Panc1 (cell line): ENCODE results near the gene TRAM2. TPM values are rescaled to one million over a fixed set of nuclear protein-coding genes. Genes with fewer than 3 reads are reported as not detected.
A peak's percentile ranks its signal among the peaks of the same experiment; 100 is the strongest.

ENCODE experiments used
- ATAC-seq: fragments of 200-7000 bp; cut with Tn5 transposase; 2 replicates; pipeline ENCODE4 v1.9.1; 2020; ENCODE audit warnings: mild to moderate bottlenecking, moderate library complexity
- BruUV-seq: library from RNA; stranded (reverse); fragments of 400-500 nt; replicated peaks from 2 replicates; lab custom pipeline; 2021; lab: Mats Ljungman, UMichigan
- CTCF ChIA-PET: fragments of 300-600 bp; sonication (Branson Sonifier 250); formaldehyde crosslinking; loops from one replicate; lab custom pipeline; 2022; ENCODE audit warnings: antibody characterized with exemption; lab: Charles Lee
- POLR2A ChIA-PET: fragments of 300-600 bp; sonication (Branson Sonifier 250); formaldehyde crosslinking; loops from one replicate; lab custom pipeline; 2022; ENCODE audit warnings: antibody characterized with exemption; lab: Charles Lee
- DNase-seq: peaks from one replicate; pipeline ENCODE4 v3.0.0-alpha.2; 2010; ENCODE audit warnings: low read depth, low spot score
- H3K27ac ChIP-seq: 2 replicates; pipeline ENCODE4 v1.5.1; 2011; ENCODE audit warnings: mild to moderate bottlenecking, low read length, inconsistent platforms
- H3K27me3 ChIP-seq: fragments of 200-500 bp; sonication (Bioruptor generic); 2 replicates; pipeline ENCODE4 v1.6.0; 2014; ENCODE audit warnings: low read length, inconsistent platforms; ENCODE audit not compliant: control insufficient read depth, insufficient read depth
- H3K36me3 ChIP-seq: fragments of 200-500 bp; sonication (Bioruptor generic); 2 replicates; pipeline ENCODE4 v1.5.1; 2014; ENCODE audit warnings: inconsistent platforms, mild to moderate bottlenecking, low read length, moderate library complexity; ENCODE audit not compliant: control insufficient read depth, insufficient read depth
- H3K4me1 ChIP-seq: 2 replicates; pipeline ENCODE4 v1.5.1; 2011; ENCODE audit warnings: inconsistent platforms, mild to moderate bottlenecking, low read length, moderate library complexity; ENCODE audit not compliant: control insufficient read depth, insufficient read depth
- H3K4me3 ChIP-seq, 2 experiments: 2 replicates each; pipeline ENCODE4 v1.5.1; 2011 to 2012; ENCODE audit warnings: low read depth in 2 of 2, low read length in 2 of 2, mild to moderate bottlenecking in 2 of 2, inconsistent platforms in 1 of 2, moderate library complexity in 1 of 2
- H3K9me3 ChIP-seq: fragments of 200-500 bp; sonication (Bioruptor generic); 2 replicates; pipeline ENCODE4 v1.5.1; 2014; ENCODE audit warnings: low read depth, mild to moderate bottlenecking, inconsistent platforms, low read length, moderate library complexity; ENCODE audit not compliant: control insufficient read depth, insufficient read depth
- CTCF ChIP-seq: fragments of 450-650 bp; IDR thresholded peaks from 2 replicates; pipeline ENCODE4 v1.5.1; 2017; ENCODE audit warnings: mild to moderate bottlenecking
- POLR2AphosphoS5 ChIP-seq: IDR thresholded peaks from 2 replicates; pipeline ENCODE4 v1.6.1; 2012; ENCODE audit warnings: mild to moderate bottlenecking, low read depth, low read length, moderate library complexity
- REST ChIP-seq, 2 experiments: IDR thresholded peaks; 2 replicates each; pipeline ENCODE4 v1.6.1; 2011 to 2012; ENCODE audit warnings: low read depth in 2 of 2, control low read depth in 1 of 2, low read length in 1 of 2, mild to moderate bottlenecking in 1 of 2, moderate library complexity in 1 of 2; ENCODE audit not compliant: insufficient read depth in 1 of 2
- SIN3A ChIP-seq: IDR thresholded peaks from 2 replicates; pipeline ENCODE4 v1.6.1; 2012; ENCODE audit warnings: low read depth, mild to moderate bottlenecking, low read length, moderate library complexity, borderline replicate concordance; ENCODE audit not compliant: insufficient read depth
- TCF7L2 ChIP-seq: IDR thresholded peaks from 2 replicates; pipeline ENCODE4 v1.6.1; 2011; ENCODE audit warnings: mild to moderate bottlenecking, low read depth, low read length, inconsistent platforms
- in situ Hi-C: cut with HindIII; loops from 2 replicates; pipeline ENCODE4 v1.10.0; 2016; ENCODE audit warnings: low sequenced_read_pairs, low pct_unique_long_range_greater_than_20kb
- intact Hi-C: fragments of 100-400 bp; cut with micrococcal nuclease; formaldehyde crosslinking; loops from one replicate; pipeline ENCODE4 v1.10.0; 2022; ENCODE audit not compliant: unreplicated experiment
- total RNA-seq: library from RNA; stranded (reverse); gene quantifications from one replicate; pipeline ENCODE4 v1.2.1, GENCODE V29; 2021; ENCODE audit not compliant: unreplicated experiment

TRAM2 gene
- total RNA-seq, 1 experiment from 2014 or later, result 56.7 TPM

GRCh38 chr6:52546192-52546591, 30.7 kb downstream of the TRAM2 start:
- ChIA-PET CTCF (no interaction called here), POLR2A (no interaction called here)
- intact Hi-C loops, result no loop called here
- no peak for TF ChIP-seq CTCF
- no peak for TF ChIP-seq TCF7L2
- TF ChIP-seq POLR2AphosphoS5, result no peak
- no peak for TF ChIP-seq SIN3A
- TF ChIP-seq REST (IDR thresholded peaks at IDR 0.05; ENCODE audit: insufficient read depth in 1 of 2, low read depth in 2 of 2, low read length in 1 of 2), result no peak
- Histone ChIP-seq H3K9me3 (no peaks in the 10 kb centered on the region), H3K36me3 (no peaks in the 10 kb centered on the region), H3K4me1 (peaks cover 97% of the 10 kb centered on the region), H3K27me3 (no peaks in the 10 kb centered on the region), H3K4me3 (no peak overlapping the region), H3K27ac (peak overlapping the region; percentile 96)
- in situ Hi-C loops, result no loop called here
- ATAC-seq (no peak), DNase-seq (no peak)
- BruUV-seq, result no TSS peak

GRCh38 chr6:52545406-52546119, 31.3 kb downstream of the TRAM2 start:
- ChIA-PET CTCF (no interaction called here), POLR2A (no interaction called here)
- ATAC-seq, result no peak
- in situ Hi-C loops (no loop called here), intact Hi-C loops (no loop called here)
- BruUV-seq, result no TSS peak
- Histone ChIP-seq H3K9me3 (no peaks in the 10 kb centered on the region), H3K4me1 (peaks cover 97% of the 10 kb centered on the region), H3K4me3 (no peak overlapping the region), H3K27me3 (no peaks in the 10 kb centered on the region), H3K36me3 (no peaks in the 10 kb centered on the region), H3K27ac (peak overlapping the region; percentile 96)
- DNase-seq, result no peak
- no peak for TF ChIP-seq POLR2AphosphoS5
- TF ChIP-seq TCF7L2, result no peak
- TF ChIP-seq SIN3A, result no peak
- no peak for TF ChIP-seq CTCF
- no peak for TF ChIP-seq REST (IDR thresholded peaks at IDR 0.05; ENCODE audit: insufficient read depth in 1 of 2, low read depth in 2 of 2, low read length in 1 of 2)
